ENCODE results near the gene TSSK6.

TSSK6 gene

GRCh38 chr19:19523177-19523576, 7.8 kb upstream of the TSSK6 start:
- H3K4me1 ChIP-seq (ENCODE audit: control insufficient read depth in 2 of 2, insufficient read depth in 2 of 2, low read length in 2 of 2), result no peaks in the 10 kb centered on the region
- no peak overlapping the region for H3K4me3 ChIP-seq (ENCODE audit: low read length in 2 of 2)
- no peak overlapping the region for H3K9ac ChIP-seq (ENCODE audit: low read depth in 1 of 2, low read length in 2 of 2)
- H3K27ac ChIP-seq (ENCODE audit: low read depth in 2 of 2, low read length in 2 of 2), result no peak overlapping the region
- no peaks in the 10 kb centered on the region for H3K9me3 ChIP-seq (ENCODE audit: control insufficient read depth in 2 of 2, low read length in 2 of 2)
- peaks cover 12 to 33% of the 10 kb centered on the region in 2 donors for H3K36me3 ChIP-seq (ENCODE audit: control insufficient read depth in 2 of 2, insufficient read depth in 2 of 2, low read length in 2 of 2)
- H3K27me3 ChIP-seq (ENCODE audit: control insufficient read depth in 2 of 2, insufficient read depth in 2 of 2, low read length in 2 of 2), result no peaks in the 10 kb centered on the region

DNA sequence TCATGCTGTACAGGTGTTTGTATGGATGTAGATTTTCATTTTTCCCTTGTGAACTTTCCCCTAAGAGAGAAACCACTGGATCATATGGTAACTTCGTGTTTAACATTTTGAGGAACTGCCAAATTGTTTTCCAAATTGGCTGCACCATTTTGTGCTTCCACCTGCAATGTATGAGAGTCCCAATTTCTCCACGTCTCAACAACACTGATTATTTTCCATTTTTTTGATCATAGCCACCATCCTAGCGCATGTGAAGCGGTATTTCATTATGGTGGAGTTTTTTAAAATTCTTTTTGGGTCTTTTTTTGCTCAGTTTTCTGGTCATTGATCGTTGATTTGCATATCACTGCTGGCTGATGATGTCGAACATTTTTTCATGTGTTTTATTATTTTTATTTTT, 5.6 kb upstream of the TSSK6 start:
- Histone ChIP-seq H3K36me3 (ENCODE audit: control insufficient read depth in 2 of 2, insufficient read depth in 2 of 2, low read length in 2 of 2) (peaks cover 4 to 21% of the 10 kb centered on the region in 2 donors), H3K9me3 (ENCODE audit: control insufficient read depth in 2 of 2, low read length in 2 of 2) (no peaks in the 10 kb centered on the region), H3K9ac (ENCODE audit: low read depth in 1 of 2, low read length in 2 of 2) (no peak overlapping the region), H3K4me1 (ENCODE audit: control insufficient read depth in 2 of 2, insufficient read depth in 2 of 2, low read length in 2 of 2) (peaks cover 4 to 7% of the 10 kb centered on the region in 2 donors), H3K27me3 (ENCODE audit: control insufficient read depth in 2 of 2, insufficient read depth in 2 of 2, low read length in 2 of 2) (no peaks in the 10 kb centered on the region), H3K4me3 (ENCODE audit: low read length in 2 of 2) (no peak overlapping the region), H3K27ac (ENCODE audit: low read depth in 2 of 2, low read length in 2 of 2) (no peak overlapping the region)

DNA sequence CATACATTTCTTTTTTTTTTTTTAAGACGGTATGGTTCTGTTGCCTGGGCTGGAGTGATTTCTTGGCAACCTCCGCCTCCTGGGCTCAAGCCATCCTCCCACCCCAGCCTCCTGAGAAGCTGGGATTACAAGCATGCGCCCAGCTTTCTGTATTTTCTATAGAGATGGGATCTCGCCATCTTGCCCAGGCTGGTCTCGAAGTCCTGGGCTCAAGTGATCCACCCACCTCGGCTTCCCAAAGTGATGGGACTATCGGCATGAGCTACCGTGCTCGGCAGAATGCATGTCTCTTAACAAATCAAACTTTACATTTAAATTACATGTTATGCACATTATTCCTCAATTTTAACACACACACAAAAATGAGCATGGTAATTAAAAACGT, 1.9 kb upstream of the TSSK6 start:
- no peak overlapping the region for H3K27ac ChIP-seq (ENCODE audit: low read depth in 2 of 2, low read length in 2 of 2)
- no peak overlapping the region for H3K9ac ChIP-seq (ENCODE audit: low read depth in 1 of 2, low read length in 2 of 2)
- peaks cover 7 to 14% of the 10 kb centered on the region in 2 donors for H3K4me1 ChIP-seq (ENCODE audit: control insufficient read depth in 2 of 2, insufficient read depth in 2 of 2, low read length in 2 of 2)
- H3K27me3 ChIP-seq (ENCODE audit: control insufficient read depth in 2 of 2, insufficient read depth in 2 of 2, low read length in 2 of 2), result no peaks in the 10 kb centered on the region
- H3K4me3 ChIP-seq (ENCODE audit: low read length in 2 of 2), result peak overlapping the region in 1 of 2 donors; percentile 98
- peaks cover 0 to 13% of the 10 kb centered on the region in 2 donors for H3K36me3 ChIP-seq (ENCODE audit: control insufficient read depth in 2 of 2, insufficient read depth in 2 of 2, low read length in 2 of 2)
- no peaks in the 10 kb centered on the region for H3K9me3 ChIP-seq (ENCODE audit: control insufficient read depth in 2 of 2, low read length in 2 of 2)

- peak within 1 kb of the TSS; percentile 84 for H3K27ac ChIP-seq (ENCODE audit: low read depth in 2 of 2, low read length in 2 of 2)
- H3K9me3 ChIP-seq (ENCODE audit: control insufficient read depth in 2 of 2, low read length in 2 of 2), result no peaks in the 10 kb centered on the region
- H3K4me1 ChIP-seq (ENCODE audit: control insufficient read depth in 2 of 2, insufficient read depth in 2 of 2, low read length in 2 of 2), result peaks cover 7 to 14% of the 10 kb centered on the region in 2 donors
- peaks cover 0 to 12% of the 10 kb centered on the region in 2 donors for H3K36me3 ChIP-seq (ENCODE audit: control insufficient read depth in 2 of 2, insufficient read depth in 2 of 2, low read length in 2 of 2)
- H3K27me3 ChIP-seq (ENCODE audit: control insufficient read depth in 2 of 2, insufficient read depth in 2 of 2, low read length in 2 of 2), result no peaks in the 10 kb centered on the region
- peak within 1 kb of the TSS; percentile 87 to 95 for H3K9ac ChIP-seq (ENCODE audit: low read depth in 1 of 2, low read length in 2 of 2)
- peak within 1 kb of the TSS; percentile 76 to 98 for H3K4me3 ChIP-seq (ENCODE audit: low read length in 2 of 2)
These were observed 533 bp upstream of the TSSK6 start, which contains the start of gene NDUFA13 for GRCh38 chr19:19515642-19516519. Gene NDUFA13 (plus strand): TSS chr19:19516225. CDS start chr19:19516239, 14 bp downstream.

DNA sequence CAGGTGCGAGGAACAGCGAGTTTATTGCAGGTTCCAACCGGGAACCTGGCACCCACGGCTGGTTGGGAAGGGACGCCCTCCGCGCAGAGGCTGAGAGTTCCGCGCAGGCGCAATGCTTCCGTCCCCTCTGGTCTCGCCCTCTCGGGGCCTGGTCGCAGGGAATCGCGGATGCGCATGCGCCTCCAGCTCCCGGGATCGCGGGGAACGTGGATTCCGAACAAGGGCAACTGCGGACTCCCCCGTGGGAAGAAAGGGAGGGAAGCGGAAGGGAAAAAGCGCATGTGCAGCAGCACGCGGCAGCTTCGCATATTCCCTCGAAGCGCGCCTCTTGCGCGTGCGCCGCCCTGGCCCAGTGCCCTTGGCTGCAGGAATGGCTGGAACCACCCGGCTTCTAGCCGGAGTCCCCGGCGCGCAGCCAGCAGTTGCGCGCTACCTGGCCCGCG, 1.1 kb downstream of the TSSK6 start:
- Histone ChIP-seq H3K36me3 (ENCODE audit: control insufficient read depth in 2 of 2, insufficient read depth in 2 of 2, low read length in 2 of 2) (peaks cover 0 to under 1% of the 10 kb centered on the region in 2 donors), H3K27ac (ENCODE audit: low read depth in 2 of 2, low read length in 2 of 2) (no peak overlapping the region), H3K9me3 (ENCODE audit: control insufficient read depth in 2 of 2, low read length in 2 of 2) (no peaks in the 10 kb centered on the region), H3K27me3 (ENCODE audit: control insufficient read depth in 2 of 2, insufficient read depth in 2 of 2, low read length in 2 of 2) (no peaks in the 10 kb centered on the region), H3K4me1 (ENCODE audit: control insufficient read depth in 2 of 2, insufficient read depth in 2 of 2, low read length in 2 of 2) (peaks cover 7 to 14% of the 10 kb centered on the region in 2 donors), H3K4me3 (ENCODE audit: low read length in 2 of 2) (peak overlapping the region in 1 of 2 donors; percentile 15), H3K9ac (ENCODE audit: low read depth in 1 of 2, low read length in 2 of 2) (no peak overlapping the region)

DNA sequence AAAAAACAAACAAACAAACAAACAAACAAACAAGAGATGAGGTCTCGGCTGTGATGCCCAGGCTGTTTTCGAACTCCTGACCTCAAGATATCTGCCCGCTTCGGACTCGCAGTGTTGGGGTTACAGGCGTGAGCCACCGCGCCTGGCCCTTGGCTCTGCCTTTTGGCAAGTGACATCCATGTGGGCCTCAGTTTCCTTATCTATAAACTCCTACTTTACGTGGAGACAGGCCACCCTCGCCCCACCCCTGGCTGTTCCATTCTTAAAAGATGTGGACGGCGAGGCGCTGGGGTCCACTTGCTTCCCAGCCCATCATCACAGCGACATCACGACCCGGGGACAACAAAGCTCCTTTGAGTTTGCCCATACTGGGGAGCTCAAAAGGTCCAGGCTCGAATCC, 1.7 kb downstream of the TSSK6 start:
- Histone ChIP-seq H3K4me1 (ENCODE audit: control insufficient read depth in 2 of 2, insufficient read depth in 2 of 2, low read length in 2 of 2) (peaks cover 7 to 14% of the 10 kb centered on the region in 2 donors), H3K27me3 (ENCODE audit: control insufficient read depth in 2 of 2, insufficient read depth in 2 of 2, low read length in 2 of 2) (no peaks in the 10 kb centered on the region), H3K27ac (ENCODE audit: low read depth in 2 of 2, low read length in 2 of 2) (no peak overlapping the region), H3K36me3 (ENCODE audit: control insufficient read depth in 2 of 2, insufficient read depth in 2 of 2, low read length in 2 of 2) (no peaks in the 10 kb centered on the region), H3K9ac (ENCODE audit: low read depth in 1 of 2, low read length in 2 of 2) (no peak overlapping the region), H3K4me3 (ENCODE audit: low read length in 2 of 2) (peak overlapping the region in 1 of 2 donors; percentile 15), H3K9me3 (ENCODE audit: control insufficient read depth in 2 of 2, low read length in 2 of 2) (no peaks in the 10 kb centered on the region)

- no peaks in the 10 kb centered on the region for H3K9me3 ChIP-seq (ENCODE audit: control insufficient read depth in 2 of 2, low read length in 2 of 2)
- H3K4me3 ChIP-seq (ENCODE audit: low read length in 2 of 2), result no peak overlapping the region
- H3K27ac ChIP-seq (ENCODE audit: low read depth in 2 of 2, low read length in 2 of 2), result no peak overlapping the region
- peaks cover 12% of the 10 kb centered on the region in 2 donors for H3K36me3 ChIP-seq (ENCODE audit: control insufficient read depth in 2 of 2, insufficient read depth in 2 of 2, low read length in 2 of 2)
- H3K9ac ChIP-seq (ENCODE audit: low read depth in 1 of 2, low read length in 2 of 2), result no peak overlapping the region
- peaks cover 2 to 4% of the 10 kb centered on the region in 2 donors for H3K4me1 ChIP-seq (ENCODE audit: control insufficient read depth in 2 of 2, insufficient read depth in 2 of 2, low read length in 2 of 2)
- no peaks in the 10 kb centered on the region for H3K27me3 ChIP-seq (ENCODE audit: control insufficient read depth in 2 of 2, insufficient read depth in 2 of 2, low read length in 2 of 2)
These were observed 4.9 kb downstream of the TSSK6 start for GRCh38 chr19:19510432-19510831.

- Histone ChIP-seq H3K27me3 (ENCODE audit: control insufficient read depth in 2 of 2, insufficient read depth in 2 of 2, low read length in 2 of 2) (no peaks in the 10 kb centered on the region), H3K9ac (ENCODE audit: low read depth in 1 of 2, low read length in 2 of 2) (no peak overlapping the region), H3K9me3 (ENCODE audit: control insufficient read depth in 2 of 2, low read length in 2 of 2) (no peaks in the 10 kb centered on the region), H3K4me3 (ENCODE audit: low read length in 2 of 2) (no peak overlapping the region), H3K4me1 (ENCODE audit: control insufficient read depth in 2 of 2, insufficient read depth in 2 of 2, low read length in 2 of 2) (no peaks in the 10 kb centered on the region), H3K27ac (ENCODE audit: low read depth in 2 of 2, low read length in 2 of 2) (no peak overlapping the region), H3K36me3 (ENCODE audit: control insufficient read depth in 2 of 2, insufficient read depth in 2 of 2, low read length in 2 of 2) (peaks cover 25 to 31% of the 10 kb centered on the region in 2 donors)
These were observed 7.1 kb downstream of the TSSK6 start for GRCh38 chr19:19508217-19508616.

DNA sequence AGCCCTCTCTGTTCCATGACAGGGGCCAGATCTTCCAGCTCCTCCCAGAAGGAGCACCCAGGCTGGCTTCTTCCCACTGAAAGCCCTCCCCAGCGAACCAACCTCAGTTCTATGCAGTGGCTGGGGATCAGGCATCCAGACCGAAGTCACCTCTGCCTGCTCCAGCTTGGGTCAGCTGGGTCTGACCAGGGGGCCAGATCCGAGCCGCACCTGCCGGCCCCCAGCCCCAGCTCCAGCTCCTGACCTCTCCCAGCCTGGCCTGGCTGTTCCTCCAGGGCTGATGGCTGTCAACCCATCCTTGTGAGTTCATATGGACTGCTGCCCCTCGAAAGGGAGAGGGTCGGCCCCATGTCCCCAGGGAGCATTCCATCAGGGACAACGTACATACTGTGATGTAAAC, 8.0 kb downstream of the TSSK6 start:
- Histone ChIP-seq H3K36me3 (ENCODE audit: control insufficient read depth in 2 of 2, insufficient read depth in 2 of 2, low read length in 2 of 2) (peaks cover 34 to 40% of the 10 kb centered on the region in 2 donors), H3K4me1 (ENCODE audit: control insufficient read depth in 2 of 2, insufficient read depth in 2 of 2, low read length in 2 of 2) (no peaks in the 10 kb centered on the region), H3K4me3 (ENCODE audit: low read length in 2 of 2) (no peak overlapping the region), H3K27ac (ENCODE audit: low read depth in 2 of 2, low read length in 2 of 2) (no peak overlapping the region), H3K9me3 (ENCODE audit: control insufficient read depth in 2 of 2, low read length in 2 of 2) (no peaks in the 10 kb centered on the region), H3K27me3 (ENCODE audit: control insufficient read depth in 2 of 2, insufficient read depth in 2 of 2, low read length in 2 of 2) (no peaks in the 10 kb centered on the region), H3K9ac (ENCODE audit: low read depth in 1 of 2, low read length in 2 of 2) (no peak overlapping the region)

GRCh38 chr19:19506592-19506991, 8.8 kb downstream of the TSSK6 start:
- H3K4me3 ChIP-seq (ENCODE audit: low read length in 2 of 2), result no peak overlapping the region
- no peak overlapping the region for H3K9ac ChIP-seq (ENCODE audit: low read depth in 1 of 2, low read length in 2 of 2)
- no peak overlapping the region for H3K27ac ChIP-seq (ENCODE audit: low read depth in 2 of 2, low read length in 2 of 2)
- H3K9me3 ChIP-seq (ENCODE audit: control insufficient read depth in 2 of 2, low read length in 2 of 2), result no peaks in the 10 kb centered on the region
- peaks cover 40 to 47% of the 10 kb centered on the region in 2 donors for H3K36me3 ChIP-seq (ENCODE audit: control insufficient read depth in 2 of 2, insufficient read depth in 2 of 2, low read length in 2 of 2)
- no peaks in the 10 kb centered on the region for H3K4me1 ChIP-seq (ENCODE audit: control insufficient read depth in 2 of 2, insufficient read depth in 2 of 2, low read length in 2 of 2)
- no peaks in the 10 kb centered on the region for H3K27me3 ChIP-seq (ENCODE audit: control insufficient read depth in 2 of 2, insufficient read depth in 2 of 2, low read length in 2 of 2)
